Umbilical cord (tissue), 1 donor: Measurements from ENCODE around the gene TEAD3. TPM values are rescaled to one million over a fixed set of nuclear protein-coding genes. Genes with fewer than 3 reads are reported as not detected.

Source experiments
- total RNA-seq: library from RNA; depleted of rRNA; stranded (reverse); fragments of >200 nt; gene quantifications from one replicate; pipeline ENCODE4 v1.2.3, GENCODE V29; 2014; ENCODE audit warnings: low replicate concordance; ENCODE audit not compliant: insufficient read depth

TEAD3 gene
- total RNA-seq, 1 donor from 2014 or later = 12.0 TPM

Other genes with a start within 250 kb of the TEAD3 start
- 9.9 TPM for gene ZNF76, start 237.3 kb downstream of the TEAD3 start, total RNA-seq
- gene DEF6, start 199.3 kb downstream of the TEAD3 start, total RNA-seq = 8.9 TPM
- gene PPARD, start 154.5 kb downstream of the TEAD3 start, total RNA-seq = 5.3 TPM
- 5.1 TPM for gene FANCE, start 44.7 kb downstream of the TEAD3 start, total RNA-seq
- 2,541 TPM for gene RPL10A, start 28.7 kb downstream of the TEAD3 start, total RNA-seq
- gene TULP1, start 15.8 kb upstream of the TEAD3 start, total RNA-seq = 40.9 TPM
- 21.7 TPM for gene FKBP5, start 191.8 kb upstream of the TEAD3 start, total RNA-seq
- gene ARMC12, start 240.0 kb upstream of the TEAD3 start, total RNA-seq = not detected